Trophoblast cell (in vitro differentiated cells and primary cell): ENCODE data around the gene MVK.

ENCODE experiments used
- DNase-seq, 2 donors: peaks; one replicate each; pipeline ENCODE4 v3.0.0-alpha.2; 2016
- H2AFZ ChIP-seq: 2 replicates; pipeline ENCODE4 v1.6.1; 2013; ENCODE audit warnings: low read length, moderate library complexity, mild to moderate bottlenecking; ENCODE audit not compliant: insufficient read depth, poor library complexity
- H2AK5ac ChIP-seq: 2 replicates; pipeline ENCODE4 v1.6.1; 2013; ENCODE audit warnings: mild to moderate bottlenecking, low read length
- H2BK120ac ChIP-seq: 2 replicates; pipeline ENCODE4 v1.6.1; 2013; ENCODE audit warnings: low read length, mild to moderate bottlenecking, moderate library complexity; ENCODE audit not compliant: insufficient read depth, poor library complexity
- H2BK12ac ChIP-seq: 2 replicates; pipeline ENCODE4 v1.6.1; 2013; ENCODE audit warnings: mild to moderate bottlenecking, low read length, moderate library complexity
- H2BK5ac ChIP-seq: 2 replicates; pipeline ENCODE4 v1.6.1; 2013; ENCODE audit warnings: low read length, low read depth, moderate library complexity, mild to moderate bottlenecking; ENCODE audit not compliant: poor library complexity
- H3K14ac ChIP-seq: 2 replicates; pipeline ENCODE4 v1.6.1; 2013; ENCODE audit warnings: mild to moderate bottlenecking, low read length
- H3K18ac ChIP-seq: 2 replicates; pipeline ENCODE4 v1.6.1; 2013; ENCODE audit warnings: mild to moderate bottlenecking, low read length
- H3K23ac ChIP-seq: 2 replicates; pipeline ENCODE4 v1.6.1; 2013; ENCODE audit warnings: low read length
- H3K27ac ChIP-seq: 2 replicates; pipeline ENCODE4 v1.5.1; 2013; ENCODE audit warnings: low read depth, mild to moderate bottlenecking, inconsistent platforms, low read length, moderate library complexity
- H3K27me3 ChIP-seq: 2 replicates; pipeline ENCODE4 v1.6.1; 2013; ENCODE audit warnings: inconsistent platforms, mild to moderate bottlenecking, low read length, moderate library complexity; ENCODE audit not compliant: insufficient read depth
- H3K36me3 ChIP-seq, 2 experiments: 1 replicate in 1 of 2; 2 replicates in 1 of 2; pipeline ENCODE4 v1.6.1; 2013; ENCODE audit warnings: low read length in 2 of 2, mild to moderate bottlenecking in 2 of 2, moderate library complexity in 1 of 2; ENCODE audit not compliant: insufficient read depth in 2 of 2, control insufficient read depth in 1 of 2
- H3K4ac ChIP-seq: 2 replicates; pipeline ENCODE4 v1.6.1; 2013; ENCODE audit warnings: low read depth, mild to moderate bottlenecking, low read length, moderate library complexity
- H3K4me1 ChIP-seq, 2 experiments: 1 replicate in 1 of 2; 2 replicates in 1 of 2; pipeline ENCODE4 v1.6.1; 2013; ENCODE audit warnings: low read length in 2 of 2, mild to moderate bottlenecking in 2 of 2, moderate library complexity in 1 of 2; ENCODE audit not compliant: insufficient read depth in 2 of 2, control insufficient read depth in 1 of 2
- H3K4me2 ChIP-seq: 2 replicates; pipeline ENCODE4 v1.6.1; 2013; ENCODE audit warnings: inconsistent platforms, mild to moderate bottlenecking, low read length, moderate library complexity
- H3K4me3 ChIP-seq: 2 replicates; pipeline ENCODE4 v1.5.1; 2013; ENCODE audit warnings: mild to moderate bottlenecking, low read depth, low read length, inconsistent platforms
- H3K79me1 ChIP-seq: one replicate; pipeline ENCODE4 v1.6.1; 2013; ENCODE audit warnings: low read length
- H3K79me2 ChIP-seq: 2 replicates; pipeline ENCODE4 v1.6.1; 2013; ENCODE audit warnings: low read length, mild to moderate bottlenecking; ENCODE audit not compliant: control insufficient read depth, insufficient read depth, poor library complexity
- H3K9ac ChIP-seq: 2 replicates; pipeline ENCODE4 v1.6.1; 2013; ENCODE audit warnings: mild to moderate bottlenecking, low read length
- H3K9me3 ChIP-seq: 2 replicates; pipeline ENCODE4 v1.6.1; 2013; ENCODE audit warnings: low read depth, mild to moderate bottlenecking, control low read depth, inconsistent platforms, low read length; ENCODE audit not compliant: insufficient read depth
- H4K12ac ChIP-seq: 2 replicates; pipeline ENCODE4 v1.6.1; 2013; ENCODE audit warnings: low read depth, mild to moderate bottlenecking, low read length, moderate library complexity
- H4K8ac ChIP-seq: 2 replicates; pipeline ENCODE4 v1.6.1; 2013; ENCODE audit warnings: low read depth, mild to moderate bottlenecking, low read length, moderate library complexity
- H4K91ac ChIP-seq: one replicate; pipeline ENCODE4 v1.6.1; 2013; ENCODE audit warnings: low read depth, mild to moderate bottlenecking, low read length, moderate library complexity
- WGBS: extraction: QIAGEN DNeasy Blood & Tissue Kit; methylation state at CpG from one replicate; pipeline ENCODE4 v1.1.7; 2013; ENCODE audit warnings: missing lambda C conversion rate; ENCODE audit not compliant: insufficient read length, insufficient coverage; ENCODE audit errors: extremely low coverage; 5-methylcytosine and 5-hydroxymethylcytosine counted together

Gene MVK

GRCh38 chr12:109558374-109559199 is 15.0 kb upstream of the MVK start:
- Histone ChIP-seq H2BK12ac (no peak overlapping the region), H3K4me2 (no peak overlapping the region), H3K4me3 (no peak overlapping the region), H2BK120ac (no peak overlapping the region), H4K12ac (no peak overlapping the region), H3K27ac (no peak overlapping the region), H3K14ac (no peak overlapping the region), H2BK5ac (no peak overlapping the region), H3K4ac (no peak overlapping the region), H3K9ac (no peak overlapping the region), H4K91ac (no peak overlapping the region), H3K18ac (no peak overlapping the region), H2AK5ac (no peak overlapping the region), H3K36me3 (peaks cover 25 to 26% of the 10 kb centered on the region in 2 experiments), H3K27me3 (no peaks in the 10 kb centered on the region), H3K9me3 (no peaks in the 10 kb centered on the region), H2AFZ (no peak overlapping the region), H3K79me2 (no peaks in the 10 kb centered on the region), H3K23ac (no peak overlapping the region), H3K79me1 (no peaks in the 10 kb centered on the region), H4K8ac (no peak overlapping the region), H3K4me1 (peaks cover 0 to 2% of the 10 kb centered on the region in 2 experiments)
- WGBS: no CpG with 5 or more reads among the region's 25 CpGs
- DNase-seq: no peak

GRCh38 chr12:109559200-109559505 is 14.4 kb upstream of the MVK start:
- Histone ChIP-seq H3K18ac (no peak overlapping the region), H2BK120ac (no peak overlapping the region), H3K14ac (no peak overlapping the region), H2AK5ac (no peak overlapping the region), H3K4ac (no peak overlapping the region), H4K12ac (no peak overlapping the region), H4K8ac (no peak overlapping the region), H3K23ac (no peak overlapping the region), H3K4me2 (no peak overlapping the region), H3K36me3 (peaks cover 28 to 32% of the 10 kb centered on the region in 2 experiments), H2AFZ (no peak overlapping the region), H3K79me2 (no peaks in the 10 kb centered on the region), H3K79me1 (no peaks in the 10 kb centered on the region), H3K27me3 (no peaks in the 10 kb centered on the region), H3K9me3 (no peaks in the 10 kb centered on the region), H3K4me1 (peaks cover 0 to 2% of the 10 kb centered on the region in 2 experiments), H3K4me3 (no peak overlapping the region), H2BK5ac (no peak overlapping the region), H2BK12ac (no peak overlapping the region), H4K91ac (no peak overlapping the region), H3K9ac (no peak overlapping the region), H3K27ac (no peak overlapping the region)
- no peak for DNase-seq
- WGBS: no CpG with 5 or more reads among the region's 6 CpGs

- WGBS: no CpG with 5 or more reads among the region's 10 CpGs
- Histone ChIP-seq H4K8ac (no peak overlapping the region), H2BK5ac (no peak overlapping the region), H3K18ac (no peak overlapping the region), H4K12ac (no peak overlapping the region), H2BK12ac (no peak overlapping the region), H4K91ac (no peak overlapping the region), H3K9me3 (no peaks in the 10 kb centered on the region), H3K79me2 (no peaks in the 10 kb centered on the region), H2AFZ (no peak overlapping the region), H3K27ac (no peak overlapping the region), H3K4me3 (no peak overlapping the region), H3K4me1 (peaks cover 0 to 2% of the 10 kb centered on the region in 2 experiments), H3K36me3 (peaks cover 30 to 34% of the 10 kb centered on the region in 2 experiments), H3K14ac (no peak overlapping the region), H2BK120ac (no peak overlapping the region), H3K4ac (no peak overlapping the region), H3K9ac (no peak overlapping the region), H3K23ac (no peak overlapping the region), H3K27me3 (no peaks in the 10 kb centered on the region), H3K4me2 (no peak overlapping the region), H3K79me1 (no peaks in the 10 kb centered on the region), H2AK5ac (no peak overlapping the region)
- no peak for DNase-seq
Measured at GRCh38 chr12:109559601-109560000, 14.0 kb upstream of the MVK start.

GRCh38 chr12:109560867-109561710 is 12.5 kb upstream of the MVK start:
- Histone ChIP-seq H3K27me3 (no peaks in the 10 kb centered on the region), H3K36me3 (peaks cover 41 to 42% of the 10 kb centered on the region in 2 experiments), H3K9ac (no peak overlapping the region), H3K14ac (no peak overlapping the region), H3K4ac (no peak overlapping the region), H2AFZ (no peak overlapping the region), H2BK5ac (no peak overlapping the region), H3K79me2 (no peaks in the 10 kb centered on the region), H2BK120ac (no peak overlapping the region), H3K9me3 (no peaks in the 10 kb centered on the region), H3K4me3 (no peak overlapping the region), H3K4me2 (no peak overlapping the region), H4K8ac (no peak overlapping the region), H3K79me1 (no peaks in the 10 kb centered on the region), H3K27ac (no peak overlapping the region), H2BK12ac (no peak overlapping the region), H4K91ac (no peak overlapping the region), H2AK5ac (no peak overlapping the region), H4K12ac (no peak overlapping the region), H3K4me1 (no peaks in the 10 kb centered on the region), H3K18ac (no peak overlapping the region), H3K23ac (no peak overlapping the region)
- no CpG with 5 or more reads among the region's 30 CpGs for WGBS
- no peak for DNase-seq
